ENCODE measurements around the gene CAPZA1. TPM values are rescaled to one million over a fixed set of nuclear protein-coding genes. Genes with fewer than 3 reads are reported as not detected.

The CAPZA1 gene
- total RNA-seq, 2 donors from 2014 or later, result 111 to 122 TPM

DNA sequence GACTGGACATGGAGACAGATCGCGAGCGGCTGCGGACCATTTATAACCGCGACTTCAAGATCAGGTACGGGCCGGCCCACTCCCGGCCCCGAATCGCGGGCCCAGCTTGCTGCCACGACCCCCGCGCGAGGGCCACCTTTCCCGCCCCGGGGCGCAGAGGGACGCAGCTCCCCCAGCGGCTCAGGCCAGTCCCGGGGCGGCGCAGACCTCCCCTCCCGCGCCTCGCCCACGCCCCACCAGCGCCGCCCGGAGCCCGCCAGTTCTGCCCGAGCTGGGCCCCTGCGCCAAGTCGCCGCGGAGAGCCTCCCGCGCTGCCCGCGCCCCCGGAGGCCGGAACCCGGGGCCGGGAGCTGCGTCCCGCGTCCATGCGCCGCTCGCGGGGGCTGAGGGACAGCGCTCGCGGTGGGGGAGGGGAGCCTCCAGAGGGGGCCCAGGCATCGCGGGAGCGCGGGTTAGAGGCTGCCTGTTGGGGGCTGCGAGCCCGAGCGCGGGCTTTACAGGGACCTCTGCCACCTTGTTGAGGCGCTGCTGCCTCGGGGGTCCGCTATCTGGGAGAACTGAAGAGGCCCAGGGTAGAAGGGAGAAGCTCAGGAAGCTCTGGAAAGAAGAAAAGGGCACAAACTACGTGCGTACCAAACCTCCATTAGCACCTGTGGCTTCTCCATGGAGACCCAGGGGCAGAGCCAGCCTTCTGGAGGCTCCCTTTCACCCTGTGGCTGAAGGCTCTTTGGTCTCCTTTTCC is 55.5 kb downstream of the CAPZA1 start:
- Histone ChIP-seq H3K9ac (ENCODE audit: extremely low read depth, low read length, poor library complexity, severe bottlenecking) (peak overlapping the region; percentile 82), H3K27me3 (ENCODE audit: control insufficient read depth, insufficient read depth, low read length, poor library complexity, severe bottlenecking) (no peaks in the 10 kb centered on the region), H3K36me3 (ENCODE audit: control insufficient read depth, insufficient read depth, low read length) (peaks cover 25% of the 10 kb centered on the region), H3K27ac (ENCODE audit: low read depth, low read length) (no peak overlapping the region), H3K4me1 (ENCODE audit: control insufficient read depth, insufficient read depth, low read length) (no peaks in the 10 kb centered on the region), H3K9me3 (ENCODE audit: control insufficient read depth, low read length) (no peaks in the 10 kb centered on the region), H3K4me3 (ENCODE audit: low read length) (peak overlapping the region; percentile 77)
- H3K4me3 Mint-ChIP-seq, result peak overlapping the region; percentile 93
- H3K36me3 Mint-ChIP-seq (ENCODE audit: low read depth), result peaks cover 30% of the 10 kb centered on the region
- TF ChIP-seq, protein P1, sequence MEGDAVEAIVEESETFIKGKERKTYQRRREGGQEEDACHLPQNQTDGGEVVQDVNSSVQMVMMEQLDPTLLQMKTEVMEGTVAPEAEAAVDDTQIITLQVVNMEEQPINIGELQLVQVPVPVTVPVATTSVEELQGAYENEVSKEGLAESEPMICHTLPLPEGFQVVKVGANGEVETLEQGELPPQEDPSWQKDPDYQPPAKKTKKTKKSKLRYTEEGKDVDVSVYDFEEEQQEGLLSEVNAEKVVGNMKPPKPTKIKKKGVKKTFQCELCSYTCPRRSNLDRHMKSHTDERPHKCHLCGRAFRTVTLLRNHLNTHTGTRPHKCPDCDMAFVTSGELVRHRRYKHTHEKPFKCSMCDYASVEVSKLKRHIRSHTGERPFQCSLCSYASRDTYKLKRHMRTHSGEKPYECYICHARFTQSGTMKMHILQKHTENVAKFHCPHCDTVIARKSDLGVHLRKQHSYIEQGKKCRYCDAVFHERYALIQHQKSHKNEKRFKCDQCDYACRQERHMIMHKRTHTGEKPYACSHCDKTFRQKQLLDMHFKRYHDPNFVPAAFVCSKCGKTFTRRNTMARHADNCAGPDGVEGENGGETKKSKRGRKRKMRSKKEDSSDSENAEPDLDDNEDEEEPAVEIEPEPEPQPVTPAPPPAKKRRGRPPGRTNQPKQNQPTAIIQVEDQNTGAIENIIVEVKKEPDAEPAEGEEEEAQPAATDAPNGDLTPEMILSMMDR (conservative IDR thresholded peaks at IDR 0.05), result peak; percentile 27
- H3K4me1 Mint-ChIP-seq, result peaks cover 28% of the 10 kb centered on the region
- peak overlapping the region; percentile 93 for H3K27ac Mint-ChIP-seq
- peaks cover 3% of the 10 kb centered on the region for H3K9me3 Mint-ChIP-seq
- H3K27me3 Mint-ChIP-seq (ENCODE audit: insufficient read depth), result peaks cover 14% of the 10 kb centered on the region
- 0% methylated on average over 68 of the region's 68 CpGs; no CpG with 5 or more reads in 1 of the 2 experiments for WGBS, 2 experiments (ENCODE audit: insufficient coverage in 1 of 2, insufficient read length in 1 of 2)
- DNase-seq, result peak; percentile 87

DNA sequence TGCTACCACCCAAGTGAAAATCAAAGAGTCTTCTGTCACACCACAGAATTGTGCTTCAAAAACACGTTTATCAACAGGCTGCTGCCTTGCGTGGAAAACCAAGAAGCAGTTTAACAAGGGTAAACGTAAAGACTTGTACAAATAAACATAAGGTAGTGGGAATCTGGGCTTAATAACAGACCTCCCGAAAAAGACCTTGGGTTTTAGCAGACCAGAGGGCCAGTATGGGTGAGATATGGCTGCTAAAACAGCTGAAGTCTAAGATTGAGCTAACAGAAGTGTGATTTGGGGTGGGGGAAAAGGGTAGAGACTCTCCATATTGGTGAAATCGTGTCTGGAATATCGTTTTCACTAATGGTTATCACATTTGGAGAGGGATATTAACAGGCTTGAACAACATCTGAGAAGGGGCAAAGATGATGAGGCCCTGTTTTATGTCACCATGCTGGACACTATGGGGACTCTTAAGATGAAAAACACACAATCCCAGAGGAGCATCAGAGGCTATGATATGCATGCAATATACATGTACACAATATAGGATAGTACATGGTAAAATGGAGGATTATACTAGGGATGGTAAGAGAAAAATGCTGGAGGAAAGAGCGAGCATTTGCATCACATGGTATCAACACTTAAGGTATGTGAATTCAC is 56.2 kb downstream of the CAPZA1 start:
- Mint-ChIP-seq H3K9me3 (peaks cover 4% of the 10 kb centered on the region), H3K4me1 (peaks cover 28% of the 10 kb centered on the region), H3K27ac (peak overlapping the region; percentile 93), H3K27me3 (ENCODE audit: insufficient read depth) (peaks cover 14% of the 10 kb centered on the region), H3K36me3 (ENCODE audit: low read depth) (peaks cover 26% of the 10 kb centered on the region), H3K4me3 (peak overlapping the region; percentile 93)
- Histone ChIP-seq H3K36me3 (ENCODE audit: control insufficient read depth, insufficient read depth, low read length) (peaks cover 18% of the 10 kb centered on the region), H3K9ac (ENCODE audit: extremely low read depth, low read length, poor library complexity, severe bottlenecking) (peak overlapping the region; percentile 82), H3K27ac (ENCODE audit: low read depth, low read length) (no peak overlapping the region), H3K4me3 (ENCODE audit: low read length) (peak overlapping the region; percentile 77), H3K9me3 (ENCODE audit: control insufficient read depth, low read length) (peaks cover 2% of the 10 kb centered on the region), H3K27me3 (ENCODE audit: control insufficient read depth, insufficient read depth, low read length, poor library complexity, severe bottlenecking) (no peaks in the 10 kb centered on the region), H3K4me1 (ENCODE audit: control insufficient read depth, insufficient read depth, low read length) (no peaks in the 10 kb centered on the region)
- WGBS, 2 experiments (ENCODE audit: insufficient coverage in 1 of 2, insufficient read length in 1 of 2), result 70 to 74% methylated on average over 6 to 7 of the region's 7 CpGs
- DNase-seq, result no peak
- TF ChIP-seq, protein P1 (conservative IDR thresholded peaks at IDR 0.05), result no peak

DNA sequence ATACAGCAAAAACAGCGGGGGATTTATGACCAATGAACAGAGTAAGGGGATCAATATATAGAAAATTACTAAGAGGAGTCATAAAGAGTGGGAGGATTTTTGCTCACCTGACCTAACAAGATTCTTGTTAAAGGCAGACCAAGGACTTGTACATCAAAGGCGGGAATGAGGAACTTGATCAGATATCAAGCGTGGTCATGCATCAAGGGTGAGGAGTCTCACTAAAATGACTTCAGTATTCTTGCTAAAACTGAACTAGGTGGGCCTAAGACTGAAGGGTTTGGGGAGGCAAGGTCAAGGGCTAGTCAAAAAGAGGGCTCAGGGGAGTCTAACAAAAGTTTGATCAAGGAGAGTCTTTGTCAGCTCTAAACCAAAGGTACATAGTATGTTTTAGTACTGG is 56.9 kb downstream of the CAPZA1 start:
- Mint-ChIP-seq H3K27me3 (ENCODE audit: insufficient read depth) (peaks cover 14% of the 10 kb centered on the region), H3K27ac (no peak overlapping the region)

More for the DNA sequence above, 56.9 kb downstream of the CAPZA1 start:
- peaks cover 22% of the 10 kb centered on the region for H3K36me3 Mint-ChIP-seq (ENCODE audit: low read depth)
- no peaks in the 10 kb centered on the region for H3K27me3 ChIP-seq (ENCODE audit: control insufficient read depth, insufficient read depth, low read length, poor library complexity, severe bottlenecking)
- 98 to 100% methylated on average over 3 of the region's 3 CpGs for WGBS, 2 experiments (ENCODE audit: insufficient coverage in 1 of 2, insufficient read length in 1 of 2)
- no peak overlapping the region for H3K27ac ChIP-seq (ENCODE audit: low read depth, low read length)
- peaks cover 4% of the 10 kb centered on the region for H3K9me3 ChIP-seq (ENCODE audit: control insufficient read depth, low read length)
- H3K4me1 Mint-ChIP-seq, result peaks cover 26% of the 10 kb centered on the region
- TF ChIP-seq, protein P1 (conservative IDR thresholded peaks at IDR 0.05), result no peak
- no peak for DNase-seq
- peaks cover 5% of the 10 kb centered on the region for H3K9me3 Mint-ChIP-seq
- no peak overlapping the region for H3K9ac ChIP-seq (ENCODE audit: extremely low read depth, low read length, poor library complexity, severe bottlenecking)
- peaks cover 11% of the 10 kb centered on the region for H3K36me3 ChIP-seq (ENCODE audit: control insufficient read depth, insufficient read depth, low read length)
- H3K4me1 ChIP-seq (ENCODE audit: control insufficient read depth, insufficient read depth, low read length), result no peaks in the 10 kb centered on the region
- H3K4me3 ChIP-seq (ENCODE audit: low read length), result peak overlapping the region; percentile 77
- H3K4me3 Mint-ChIP-seq, result peak overlapping the region; percentile 93

Data from endodermal cell (in vitro differentiated cells).